Hematopoietic multipotent progenitor cell treated with erythropoietin and hydrocortisone succinate and interleukin-3 and kit ligand, for 8 days (in vitro differentiated cells): Measurements from ENCODE around the gene COL28A1.
"Not testable (repeated sequence)": the region's sequence is repeated elsewhere in the genome, so short reads cannot be mapped to it uniquely, and the experiment has no call there.

ENCODE experiments used
- DNase-seq: peaks from one replicate; pipeline ENCODE4 v3.0.0-alpha.2; 2015

The COL28A1 gene

GRCh38 chr7:7535691-7536090 lies at the start of gene COL28A1:
TSS of gene COL28A1 (minus strand) at chr7:7535873. CDS start at chr7:7532875, 2,998 bp downstream.
- DNase-seq, result no peak

- DNase-seq, result no peak
These were observed 49.0 kb upstream of the COL28A1 start for GRCh38 chr7:7584653-7585052.

GRCh38 chr7:7583731-7584130 lies 48.1 kb upstream of the COL28A1 start:
- peak; percentile 19 for DNase-seq

- DNase-seq, result peak; percentile 89
These were observed 46.9 kb upstream of the COL28A1 start for GRCh38 chr7:7582596-7582995.

GRCh38 chr7:7581531-7582179 lies 46.0 kb upstream of the COL28A1 start:
- DNase-seq, result no peak

- no peak for DNase-seq
These were observed 44.0 kb upstream of the COL28A1 start for GRCh38 chr7:7579638-7580037.

GRCh38 chr7:7577888-7578287 lies 42.2 kb upstream of the COL28A1 start:
- peak; percentile 28 for DNase-seq

- no peak for DNase-seq
These were observed 40.7 kb upstream of the COL28A1 start for GRCh38 chr7:7576344-7576743.

- no peak for DNase-seq
These were observed 38.0 kb upstream of the COL28A1 start for GRCh38 chr7:7573701-7574100.

GRCh38 chr7:7570584-7570983 lies 34.9 kb upstream of the COL28A1 start:
- no peak for DNase-seq

- no peak for DNase-seq
These were observed 33.9 kb upstream of the COL28A1 start for GRCh38 chr7:7569615-7570014.

GRCh38 chr7:7569081-7569527 lies 33.4 kb upstream of the COL28A1 start:
- DNase-seq, result no peak

GRCh38 chr7:7568553-7568952 lies 32.9 kb upstream of the COL28A1 start:
- DNase-seq, result no peak

GRCh38 chr7:7567898-7568531 lies 32.3 kb upstream of the COL28A1 start:
- no peak for DNase-seq

GRCh38 chr7:7566651-7567611 lies 31.3 kb upstream of the COL28A1 start, which contains the start of gene MIOS:
TSS of gene MIOS (plus strand) at chr7:7566884. CDS start at chr7:7572476, 5,592 bp downstream.
- DNase-seq, result peak; percentile 83

- no peak for DNase-seq
These were observed 30.3 kb upstream of the COL28A1 start for GRCh38 chr7:7565746-7566650.

- no peak for DNase-seq
These were observed 29.5 kb upstream of the COL28A1 start for GRCh38 chr7:7565018-7565680.

- no peak for DNase-seq
These were observed 28.7 kb upstream of the COL28A1 start for GRCh38 chr7:7564323-7564780.

- no peak for DNase-seq
These were observed 28.1 kb upstream of the COL28A1 start for GRCh38 chr7:7563813-7564212.

GRCh38 chr7:7563269-7563668 lies 27.6 kb upstream of the COL28A1 start:
- DNase-seq, result no peak

- no peak for DNase-seq
These were observed 27.1 kb upstream of the COL28A1 start for GRCh38 chr7:7562736-7563135.

- not testable (repeated sequence) for DNase-seq
These were observed 25.9 kb upstream of the COL28A1 start for GRCh38 chr7:7561591-7561990.
